ENCODE data around the gene PPM1K. TPM values are rescaled to one million over a fixed set of nuclear protein-coding genes. Genes with fewer than 3 reads are reported as not detected.

The PPM1K gene
- total and polyA plus RNA-seq, 10 donors: 13.4 to 73.5 (median 45.0) TPM

GRCh38 chr4:88257726-88258125 lies 26.6 kb downstream of the PPM1K start:
- no peak for DNase-seq
- Histone ChIP-seq H3K4me1 (no peaks in the 10 kb centered on the region), H3K27ac (no peak overlapping the region), H3K4me3 (no peak overlapping the region), H3K27me3 (replicated peaks in 1 of 7) (no peaks in the 10 kb centered on the region), H3K36me3 (peaks cover 0 to 34% (median 12%) of the 10 kb centered on the region in 6 donors), H3K9me3 (no peaks in the 10 kb centered on the region)
- intact Hi-C loops (cut with DNase I; ENCODE audit: low total_unique reads): no loop called here
- WGBS, 5 donors: 91 to 99% (median 97%) methylated on average over 2 of the region's 2 CpGs
- no peak for TF ChIP-seq POLR2AphosphoS5 (IDR thresholded peaks at IDR 0.05)
- TF ChIP-seq, protein P1, sequence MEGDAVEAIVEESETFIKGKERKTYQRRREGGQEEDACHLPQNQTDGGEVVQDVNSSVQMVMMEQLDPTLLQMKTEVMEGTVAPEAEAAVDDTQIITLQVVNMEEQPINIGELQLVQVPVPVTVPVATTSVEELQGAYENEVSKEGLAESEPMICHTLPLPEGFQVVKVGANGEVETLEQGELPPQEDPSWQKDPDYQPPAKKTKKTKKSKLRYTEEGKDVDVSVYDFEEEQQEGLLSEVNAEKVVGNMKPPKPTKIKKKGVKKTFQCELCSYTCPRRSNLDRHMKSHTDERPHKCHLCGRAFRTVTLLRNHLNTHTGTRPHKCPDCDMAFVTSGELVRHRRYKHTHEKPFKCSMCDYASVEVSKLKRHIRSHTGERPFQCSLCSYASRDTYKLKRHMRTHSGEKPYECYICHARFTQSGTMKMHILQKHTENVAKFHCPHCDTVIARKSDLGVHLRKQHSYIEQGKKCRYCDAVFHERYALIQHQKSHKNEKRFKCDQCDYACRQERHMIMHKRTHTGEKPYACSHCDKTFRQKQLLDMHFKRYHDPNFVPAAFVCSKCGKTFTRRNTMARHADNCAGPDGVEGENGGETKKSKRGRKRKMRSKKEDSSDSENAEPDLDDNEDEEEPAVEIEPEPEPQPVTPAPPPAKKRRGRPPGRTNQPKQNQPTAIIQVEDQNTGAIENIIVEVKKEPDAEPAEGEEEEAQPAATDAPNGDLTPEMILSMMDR (IDR thresholded peaks at IDR 0.05 in 8 of 11, conservative IDR thresholded peaks at IDR 0.05 in 3 of 11): no peak
- TF ChIP-seq POLR2A (IDR thresholded peaks at IDR 0.05): no peak

DNA sequence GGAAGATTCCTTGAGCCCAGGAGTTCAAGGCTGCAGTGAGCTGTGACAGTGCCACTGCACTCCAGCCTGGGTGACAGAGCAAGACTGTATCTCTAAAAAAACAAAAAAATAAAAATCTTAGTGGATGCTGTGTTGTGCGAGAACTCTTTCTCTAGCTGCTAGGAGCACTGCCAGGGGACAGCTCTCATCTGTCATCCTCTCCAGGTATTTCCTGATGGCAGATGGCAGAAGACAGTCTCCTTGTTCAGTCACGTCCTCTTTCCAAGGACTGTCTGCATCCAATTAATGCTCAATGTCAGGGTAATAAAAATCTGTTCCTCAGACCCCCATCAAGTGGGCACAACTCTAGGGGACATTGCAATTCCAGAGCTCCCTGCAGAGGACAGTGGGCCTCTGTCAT lies 29.2 kb downstream of the PPM1K start:
- H3K4me1 ChIP-seq: no peaks in the 10 kb centered on the region
- intact Hi-C loops (cut with DNase I; ENCODE audit: low total_unique reads): no loop called here
- TF ChIP-seq POLR2A (IDR thresholded peaks at IDR 0.05) (no peak), POLR2AphosphoS5 (IDR thresholded peaks at IDR 0.05) (no peak)
- TF ChIP-seq, protein P1 (IDR thresholded peaks at IDR 0.05 in 8 of 11, conservative IDR thresholded peaks at IDR 0.05 in 3 of 11): no peak
- no peak overlapping the region for H3K27ac ChIP-seq
- no peaks in the 10 kb centered on the region for H3K27me3 ChIP-seq (replicated peaks in 1 of 7)
- no peak overlapping the region for H3K4me3 ChIP-seq
- H3K36me3 ChIP-seq: peaks cover 0 to 15% (median 3%) of the 10 kb centered on the region in 6 donors
- no peak for DNase-seq
- no peaks in the 10 kb centered on the region for H3K9me3 ChIP-seq
- 62 to 83% (median 78%) methylated on average over 2 of the region's 2 CpGs for WGBS, 5 donors

DNA sequence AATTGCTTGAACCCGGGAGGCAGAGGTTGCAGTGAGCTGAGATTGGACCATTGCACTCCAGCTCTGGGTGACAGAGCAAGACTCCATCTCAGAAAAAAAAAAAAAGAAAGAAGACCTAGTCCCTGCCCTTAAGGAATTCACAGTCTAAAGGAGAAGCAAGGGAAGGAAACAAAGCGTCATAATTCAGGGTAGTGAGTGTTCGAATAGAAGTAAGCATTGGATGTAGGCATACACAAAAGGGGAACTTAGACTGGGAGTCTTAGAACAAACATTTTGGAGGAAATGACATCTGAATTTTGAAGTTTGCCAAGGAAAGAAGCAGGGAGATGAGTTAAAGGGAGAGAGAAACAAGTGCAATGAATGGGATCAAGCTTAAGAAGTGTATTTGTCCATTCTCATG lies 32.4 kb downstream of the PPM1K start:
- Histone ChIP-seq H3K36me3 (no peaks in the 10 kb centered on the region), H3K27ac (no peak overlapping the region), H3K9me3 (no peaks in the 10 kb centered on the region), H3K27me3 (replicated peaks in 1 of 7) (no peaks in the 10 kb centered on the region), H3K4me3 (no peak overlapping the region), H3K4me1 (no peaks in the 10 kb centered on the region)
- WGBS, 5 donors: 48 to 63% (median 58%) methylated on average over 3 of the region's 3 CpGs
- DNase-seq: no peak
- TF ChIP-seq, protein P1 (IDR thresholded peaks at IDR 0.05 in 8 of 11, conservative IDR thresholded peaks at IDR 0.05 in 3 of 11): no peak
- TF ChIP-seq POLR2AphosphoS5 (IDR thresholded peaks at IDR 0.05) (no peak), POLR2A (IDR thresholded peaks at IDR 0.05) (no peak)
- intact Hi-C loops (cut with DNase I; ENCODE audit: low total_unique reads): no loop called here

DNA sequence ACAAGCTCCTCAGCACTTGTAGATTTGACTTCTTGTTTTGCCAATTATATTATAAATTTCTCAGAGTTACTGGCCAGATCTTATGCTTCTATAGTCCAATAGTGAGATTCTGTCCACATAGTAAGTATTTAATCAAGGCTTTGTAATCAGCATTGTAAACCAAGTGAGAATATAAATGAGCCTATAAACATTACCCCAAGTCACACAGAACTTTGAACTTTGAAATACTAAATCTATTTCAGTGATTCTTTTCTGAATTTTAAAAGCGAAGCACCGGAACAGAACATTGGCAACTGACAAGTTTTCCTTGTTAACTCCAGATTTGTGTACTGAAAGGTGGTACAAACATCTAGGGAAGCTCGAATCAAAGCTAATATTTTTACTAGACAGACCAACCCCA lies 37.2 kb downstream of the PPM1K start:
- 69 to 87% (median 77%) methylated on average over 3 of the region's 3 CpGs for WGBS, 5 donors
- H3K27ac ChIP-seq: no peak overlapping the region

More for the DNA sequence above, 37.2 kb downstream of the PPM1K start:
- Histone ChIP-seq H3K4me1 (peaks cover 0 to 15% (median 3%) of the 10 kb centered on the region in 6 donors), H3K9me3 (no peaks in the 10 kb centered on the region), H3K27me3 (replicated peaks in 1 of 7) (no peaks in the 10 kb centered on the region), H3K4me3 (no peak overlapping the region), H3K36me3 (no peaks in the 10 kb centered on the region)
- DNase-seq: no peak
- TF ChIP-seq POLR2AphosphoS5 (IDR thresholded peaks at IDR 0.05): no peak
- no peak for TF ChIP-seq POLR2A (IDR thresholded peaks at IDR 0.05)
- TF ChIP-seq, protein P1 (IDR thresholded peaks at IDR 0.05 in 8 of 11, conservative IDR thresholded peaks at IDR 0.05 in 3 of 11): no peak
- intact Hi-C loops (cut with DNase I; ENCODE audit: low total_unique reads): no loop called here
